ENCODE data around the gene DIP2C.
"Not testable (repeated sequence)": the region's sequence is repeated elsewhere in the genome, so short reads cannot be mapped to it uniquely, and the experiment has no call there.

DIP2C gene

GRCh38 chr10:361203-362081 is 328.0 kb downstream of the DIP2C start:
- FAIRE-seq: no peak

GRCh38 chr10:360653-361052 is 328.8 kb downstream of the DIP2C start:
- FAIRE-seq: no peak

- no peak for FAIRE-seq
These were observed 329.7 kb downstream of the DIP2C start for GRCh38 chr10:359762-360161.

GRCh38 chr10:359093-359492 is 330.4 kb downstream of the DIP2C start:
- no peak for FAIRE-seq

GRCh38 chr10:357201-357950 is 332.1 kb downstream of the DIP2C start:
- FAIRE-seq: no peak

GRCh38 chr10:356452-356851 is 333.0 kb downstream of the DIP2C start:
- FAIRE-seq: no peak

- no peak for FAIRE-seq
These were observed 334.4 kb downstream of the DIP2C start for GRCh38 chr10:354901-355617.

- FAIRE-seq: no peak
These were observed 336.8 kb downstream of the DIP2C start for GRCh38 chr10:352476-353235.

GRCh38 chr10:351770-352334 is 337.6 kb downstream of the DIP2C start:
- no peak for FAIRE-seq

- no peak for FAIRE-seq
These were observed 338.4 kb downstream of the DIP2C start for GRCh38 chr10:350981-351501.

- no peak for FAIRE-seq
These were observed 340.4 kb downstream of the DIP2C start for GRCh38 chr10:349081-349480.

GRCh38 chr10:348456-348855 is 341.0 kb downstream of the DIP2C start:
- FAIRE-seq: no peak

GRCh38 chr10:347774-348173 is 341.7 kb downstream of the DIP2C start:
- FAIRE-seq: not testable (repeated sequence)

GRCh38 chr10:347190-347589 is 342.3 kb downstream of the DIP2C start:
- not testable (repeated sequence) for FAIRE-seq

GRCh38 chr10:344582-345200 is 344.8 kb downstream of the DIP2C start:
- no peak for FAIRE-seq

GRCh38 chr10:343231-344220 is 345.9 kb downstream of the DIP2C start:
- FAIRE-seq: no peak

- FAIRE-seq: no peak
These were observed 348.3 kb downstream of the DIP2C start for GRCh38 chr10:341081-341740.

GRCh38 chr10:340646-341045 is 348.8 kb downstream of the DIP2C start:
- no peak for FAIRE-seq

GRCh38 chr10:339038-339391 is 350.5 kb downstream of the DIP2C start:
- no peak for FAIRE-seq
